NCI-H146 (cell line): Measurements from ENCODE around the gene SYNPO2.
"Not testable (repeated sequence)": the region's sequence is repeated elsewhere in the genome, so short reads cannot be mapped to it uniquely, and the experiment has no call there.

Source experiments
- DNase-seq: peaks from one replicate; lab custom pipeline; 2025; lab: John Stamatoyannopoulos, UW

SYNPO2 gene

DNA sequence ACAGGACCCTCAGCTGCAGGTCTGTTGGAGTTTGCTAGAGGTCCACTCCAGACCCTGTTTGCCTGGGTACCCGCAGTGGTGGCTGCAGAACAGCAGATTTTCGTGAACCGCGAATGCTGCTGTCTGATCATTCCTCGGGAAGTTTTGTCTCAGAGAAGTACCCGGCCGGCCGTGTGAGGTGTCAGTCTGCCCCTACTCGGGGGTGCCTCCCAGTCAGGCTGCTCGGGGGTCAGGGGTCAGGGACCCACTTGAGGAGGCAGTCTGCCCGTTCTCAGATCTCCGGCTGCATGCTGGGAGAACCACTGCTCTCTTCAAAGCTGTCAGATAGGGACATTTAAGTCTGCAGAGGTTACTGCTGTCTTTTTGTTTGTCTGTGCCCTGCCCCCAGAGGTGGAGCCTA is 178.5 kb downstream of the SYNPO2 start:
- DNase-seq: not testable (repeated sequence)

DNA sequence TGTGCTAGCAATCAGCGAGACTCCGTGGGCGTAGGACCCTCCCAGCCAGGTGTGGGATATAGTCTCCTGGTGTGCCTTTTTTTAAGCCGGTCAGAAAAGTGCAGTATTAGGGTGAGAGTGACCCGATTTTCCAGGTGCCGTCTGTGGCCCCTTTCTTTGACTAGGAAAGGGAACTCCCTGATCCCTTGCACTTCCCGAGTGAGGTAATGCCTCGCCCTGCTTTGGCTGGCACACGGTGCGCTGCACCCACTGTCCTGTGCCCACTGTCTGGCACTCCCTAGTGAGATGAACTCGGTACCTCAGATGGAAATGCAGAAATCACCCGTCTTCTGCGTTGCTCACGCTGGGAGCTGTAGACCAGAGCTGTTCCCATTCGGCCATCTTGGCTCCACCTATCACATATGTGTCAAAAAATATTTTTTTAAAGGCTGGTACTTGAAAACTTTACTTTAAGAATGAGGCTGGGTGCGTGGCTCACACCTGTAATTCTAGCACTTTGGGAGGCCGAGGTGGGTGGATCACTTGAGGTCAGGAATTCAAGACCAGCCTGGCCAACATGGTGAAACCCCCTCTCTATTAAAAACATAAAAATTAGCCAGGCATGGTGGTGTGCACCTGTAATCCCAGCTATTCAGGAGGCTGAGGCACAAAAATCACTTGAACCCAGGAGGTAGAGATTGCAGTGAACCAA is 179.2 kb downstream of the SYNPO2 start:
- peak; percentile 0 for DNase-seq

DNA sequence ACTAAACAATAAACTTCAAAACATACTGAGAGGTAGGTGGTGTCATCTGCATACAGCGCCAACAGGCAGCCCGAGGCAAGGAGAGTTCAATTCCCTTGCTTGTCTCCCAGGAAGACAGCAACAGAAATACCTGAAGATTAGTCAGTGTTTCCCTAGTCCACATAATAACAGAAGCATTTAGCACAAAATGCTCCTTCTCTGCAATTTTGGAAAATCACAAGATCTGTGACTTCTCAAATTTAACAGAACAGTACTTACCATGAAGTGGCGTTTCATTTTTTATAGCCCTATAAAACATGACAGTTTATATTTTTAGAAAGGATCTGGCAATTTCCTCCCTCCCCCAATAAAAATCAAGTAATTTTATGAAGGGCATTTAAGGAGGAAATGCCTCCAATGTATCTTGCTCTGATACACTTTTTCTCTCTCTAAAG is 179.9 kb downstream of the SYNPO2 start:
- no peak for DNase-seq

DNA sequence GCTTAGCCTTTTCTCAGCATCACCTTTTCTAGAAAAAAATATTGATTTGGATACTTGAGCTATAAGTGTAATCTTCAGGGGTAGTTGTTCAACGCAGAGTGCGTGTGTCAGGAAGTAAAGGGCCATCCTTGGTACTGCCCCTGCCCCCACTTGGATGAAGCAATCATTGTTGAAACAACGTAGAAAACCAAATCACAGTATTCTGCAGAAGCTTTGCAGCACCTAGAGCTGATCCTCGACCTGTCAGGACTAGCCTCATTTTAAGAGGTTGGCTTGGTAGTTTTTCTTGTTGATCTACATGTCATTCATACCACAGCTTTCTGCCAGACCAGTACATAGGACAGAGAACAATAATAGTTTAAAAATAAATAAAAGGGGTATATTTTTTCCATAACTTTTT is 181.6 kb downstream of the SYNPO2 start:
- DNase-seq: no peak

DNA sequence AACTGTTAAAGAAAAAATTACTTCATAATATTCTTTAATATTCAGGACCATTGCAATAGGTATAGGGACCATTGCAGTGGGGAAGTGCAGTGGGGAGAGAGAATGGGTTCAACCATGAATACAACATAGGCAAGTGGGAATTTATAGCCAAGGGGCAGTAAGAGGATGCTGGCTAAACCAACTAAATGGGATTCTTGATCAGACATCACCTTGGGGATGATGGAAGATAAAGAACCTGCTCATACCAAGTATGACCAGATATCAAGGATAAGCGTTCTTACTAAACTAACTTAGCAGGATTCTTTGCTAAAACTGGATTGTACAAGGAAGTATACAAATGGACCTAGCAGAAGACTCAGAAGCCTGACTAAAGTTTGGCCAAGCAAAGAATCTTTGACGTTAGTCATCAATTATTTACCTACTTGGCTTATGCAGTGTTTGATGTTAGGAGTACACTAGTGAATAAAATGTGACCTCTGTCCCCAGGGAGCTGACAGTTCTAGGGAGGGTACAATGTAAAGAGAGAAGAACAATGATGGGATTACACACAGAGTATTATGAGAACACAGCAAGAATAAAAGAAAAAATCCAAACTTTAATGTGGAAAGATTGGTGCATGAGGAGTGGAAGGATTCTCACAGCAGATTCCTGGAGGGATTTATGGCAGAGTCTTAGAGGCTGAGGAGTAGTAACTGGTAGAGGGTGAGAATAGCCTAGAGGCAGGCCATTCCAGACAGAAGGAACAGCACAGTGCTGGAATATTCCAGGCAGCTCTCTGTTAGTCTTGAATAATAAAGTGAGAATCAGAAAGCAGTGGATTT is 192.3 kb downstream of the SYNPO2 start:
- no peak for DNase-seq

DNA sequence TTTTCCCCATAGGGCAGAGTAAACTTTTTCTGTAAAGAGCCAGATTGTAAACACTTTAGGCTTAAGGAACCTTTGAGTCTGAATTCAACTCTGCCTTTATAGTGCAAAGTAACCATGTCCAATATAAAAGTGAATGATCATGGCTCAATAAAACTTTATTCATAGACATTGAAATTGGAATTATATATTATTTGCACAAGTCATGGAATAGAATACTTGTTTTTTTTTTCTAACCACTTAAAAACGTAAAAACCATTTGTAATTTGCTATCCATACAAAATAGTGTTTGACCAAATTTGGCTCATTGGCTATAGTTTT is 192.8 kb downstream of the SYNPO2 start:
- DNase-seq: no peak

DNA sequence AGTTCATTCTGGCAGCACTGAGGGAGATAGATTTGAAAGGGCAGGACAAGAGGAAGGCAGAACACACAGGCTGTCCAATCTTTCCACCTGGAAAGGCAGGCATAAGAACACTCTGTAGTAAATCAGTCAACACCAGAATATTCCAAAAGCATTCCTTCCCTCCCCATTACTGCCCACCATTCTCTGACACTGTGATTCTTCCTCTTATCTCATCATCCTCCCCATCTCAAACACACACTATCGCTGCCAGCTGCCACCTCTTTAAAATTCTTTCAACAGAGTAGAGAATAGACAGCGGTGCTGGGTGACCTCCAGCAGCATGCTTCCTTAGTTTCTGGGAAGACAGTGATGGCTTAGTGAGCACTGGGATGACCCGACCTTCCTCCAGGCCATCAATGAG is 193.3 kb downstream of the SYNPO2 start:
- DNase-seq: no peak

DNA sequence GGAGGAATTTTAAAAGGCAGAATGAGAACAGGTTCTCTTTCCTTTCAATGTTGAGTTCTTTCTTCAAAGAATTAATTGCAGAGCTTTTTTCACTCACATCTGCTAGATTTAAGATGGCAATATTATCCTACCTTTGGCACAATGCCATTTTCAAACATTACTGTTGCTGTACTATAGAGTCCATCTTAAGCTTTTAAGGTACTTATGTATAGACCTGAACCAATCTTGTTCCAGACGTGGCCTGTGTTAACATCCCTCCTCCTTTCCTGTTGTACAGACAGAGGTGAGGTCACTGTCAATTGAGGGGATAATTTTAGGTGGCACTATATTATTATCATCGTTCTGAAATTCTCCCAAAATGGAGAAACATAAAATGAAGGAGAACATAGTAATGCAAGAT is 194.0 kb downstream of the SYNPO2 start:
- DNase-seq: no peak

DNA sequence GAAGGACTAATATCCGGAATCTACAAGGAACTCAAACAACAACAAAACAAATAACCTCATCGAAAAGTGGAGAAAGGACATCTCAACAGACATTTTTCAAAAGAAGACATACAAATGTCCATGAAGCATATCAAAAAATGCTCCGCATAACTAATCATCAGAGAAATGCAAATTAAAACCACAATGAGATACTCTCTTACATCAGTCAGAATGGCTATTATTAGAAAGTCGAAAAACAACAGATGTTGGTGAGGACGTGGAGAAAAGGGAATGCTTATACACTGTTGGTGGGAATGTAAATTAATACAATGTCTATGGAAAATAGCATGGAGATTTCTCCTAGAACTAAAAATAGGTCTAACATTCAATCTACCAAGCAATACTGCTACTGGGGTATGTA is 195.9 kb downstream of the SYNPO2 start:
- no peak for DNase-seq

DNA sequence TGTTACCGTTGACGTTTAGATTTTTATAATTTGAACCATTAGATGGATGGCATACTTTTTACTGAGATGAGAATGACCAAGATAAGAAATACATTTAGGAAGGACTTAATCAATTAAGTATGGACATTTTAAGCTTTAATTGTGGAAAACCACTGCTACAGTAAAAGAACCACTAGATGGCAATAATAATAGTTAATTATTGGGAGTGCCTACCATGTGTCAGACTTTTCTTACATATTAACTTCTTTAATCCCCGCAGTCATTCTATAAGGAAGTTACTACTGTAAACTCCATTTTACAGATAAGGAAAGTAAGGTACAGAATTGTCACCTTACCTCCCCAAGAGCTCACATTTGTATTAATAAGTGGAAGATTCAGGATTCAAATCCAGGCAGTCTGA is 198.5 kb downstream of the SYNPO2 start:
- no peak for DNase-seq

DNA sequence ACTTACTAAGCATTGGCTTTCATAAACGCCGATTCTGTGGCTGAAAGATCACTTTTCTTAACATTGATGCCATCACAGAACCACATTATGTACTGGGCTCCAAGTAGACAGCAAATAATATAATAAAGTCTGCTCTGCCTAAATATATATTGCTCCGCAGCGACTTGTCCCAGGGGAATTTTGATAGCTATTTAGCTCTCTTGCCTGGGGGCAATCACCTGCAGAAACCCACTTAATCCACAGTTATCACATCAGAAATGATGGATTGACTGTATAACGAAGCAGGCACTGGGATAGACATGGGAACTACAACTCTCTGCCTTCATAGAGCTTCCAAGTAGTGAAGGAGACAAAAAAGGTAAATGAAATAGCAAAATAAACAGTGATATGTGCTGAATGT is 199.0 kb downstream of the SYNPO2 start:
- no peak for DNase-seq

DNA sequence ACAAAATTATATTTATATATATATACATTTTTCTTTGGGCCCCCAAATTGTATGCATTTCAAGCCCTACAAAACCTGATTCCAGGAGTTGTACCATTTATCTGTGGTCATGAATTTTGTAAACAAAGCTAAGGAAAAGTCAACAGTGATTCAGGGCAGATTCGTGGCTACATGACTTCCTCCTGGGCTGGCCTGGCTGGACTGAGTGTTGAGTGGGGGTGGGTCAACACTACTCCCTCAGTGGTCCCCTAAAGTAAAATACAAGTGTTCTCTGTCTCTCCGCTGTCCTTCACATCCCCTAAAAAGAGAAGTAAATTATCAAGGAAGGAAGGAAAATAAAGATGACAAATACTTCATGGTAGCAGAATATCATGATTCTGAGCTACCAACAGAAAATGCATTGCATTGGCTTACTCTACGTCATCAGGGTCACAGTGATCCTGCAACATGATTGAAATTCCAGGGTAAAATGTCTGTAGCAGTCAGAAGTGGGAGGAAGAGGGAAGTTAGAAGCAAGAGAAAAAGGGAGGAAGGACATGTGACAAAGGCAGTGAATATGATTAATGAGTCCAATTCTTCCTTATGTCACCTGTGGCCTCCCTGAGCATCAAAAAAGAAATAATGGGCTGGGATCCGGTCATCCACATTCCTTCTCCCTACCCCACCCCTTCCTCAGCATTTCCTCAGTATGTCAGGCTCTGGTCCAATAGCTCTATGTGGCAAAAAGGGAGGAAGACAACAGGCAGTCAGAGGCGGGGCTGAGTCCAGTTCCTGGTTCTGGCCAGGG is 204.6 kb downstream of the SYNPO2 start:
- no peak for DNase-seq

DNA sequence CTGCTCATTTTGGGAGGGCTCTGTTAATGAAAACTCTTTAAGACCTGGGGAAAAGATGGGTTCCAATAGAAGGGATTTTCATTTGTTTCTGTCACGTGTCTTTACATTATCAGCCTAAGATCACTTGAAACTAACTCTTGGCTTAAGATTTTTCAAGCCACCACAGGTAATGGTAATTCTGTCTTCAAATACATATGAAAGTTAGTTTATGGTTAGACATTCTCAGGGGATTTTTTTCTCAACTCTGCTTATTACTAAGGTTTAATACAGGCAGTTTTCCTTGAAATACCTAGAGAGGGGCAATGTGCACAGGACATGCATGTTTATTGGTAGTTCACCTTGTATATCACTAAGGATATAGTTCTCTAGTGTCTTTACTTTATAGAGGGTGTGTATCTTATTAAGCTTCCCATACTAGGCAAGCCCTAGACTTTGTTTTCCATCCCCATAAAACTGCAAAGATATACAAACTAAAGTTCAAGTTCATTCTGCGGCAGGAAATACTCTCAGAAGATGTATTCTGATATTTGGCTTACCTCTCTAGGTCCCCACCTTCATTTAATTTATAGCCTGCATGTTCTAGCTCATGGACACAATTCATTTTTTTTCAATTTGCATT is 208.7 kb downstream of the SYNPO2 start:
- no peak for DNase-seq

DNA sequence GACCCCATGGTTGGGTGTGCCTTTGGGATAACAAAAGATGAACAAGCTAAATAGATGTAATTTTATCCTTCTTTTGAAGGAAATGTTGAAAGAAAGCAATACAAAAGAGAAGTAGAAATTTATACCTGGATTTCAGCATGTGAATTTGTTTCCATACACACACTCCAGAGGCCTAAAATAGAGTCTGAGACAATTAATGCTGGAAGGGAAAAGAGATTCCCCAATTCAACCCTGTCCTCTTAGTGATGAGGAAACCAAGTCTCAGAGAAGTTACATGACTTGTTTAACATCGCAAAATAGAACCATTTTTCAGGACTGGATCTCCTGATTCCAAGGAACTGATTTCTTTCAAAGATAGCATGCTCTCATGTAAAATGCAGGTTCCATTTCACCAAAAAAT is 209.7 kb downstream of the SYNPO2 start:
- DNase-seq: no peak

DNA sequence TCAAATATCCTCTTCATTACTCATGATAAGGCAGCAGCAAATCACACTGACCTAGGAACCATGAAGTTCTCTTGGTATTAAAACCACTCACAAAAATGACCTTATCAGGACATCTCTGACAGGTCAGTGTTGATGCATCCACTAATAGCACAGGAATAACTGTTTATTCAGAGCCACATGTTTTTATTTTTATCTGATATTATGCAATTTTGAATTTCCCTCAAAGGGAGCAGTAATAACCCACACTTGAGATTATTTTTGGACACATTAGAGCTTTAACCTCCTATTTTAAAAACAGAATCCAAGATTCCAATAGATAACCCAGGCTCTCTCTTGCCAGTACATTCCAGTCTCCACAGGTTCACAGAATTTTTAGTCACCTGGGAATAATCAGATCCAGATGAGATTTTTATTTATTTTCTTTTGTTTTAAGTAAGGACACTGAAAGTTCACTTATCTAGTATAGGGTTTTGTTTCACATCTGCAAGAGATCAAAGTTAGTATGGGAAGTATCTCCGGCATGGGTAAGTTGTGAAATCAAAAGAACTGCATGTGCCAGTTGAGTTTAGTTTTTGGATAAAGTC is 210.7 kb downstream of the SYNPO2 start:
- DNase-seq: no peak

DNA sequence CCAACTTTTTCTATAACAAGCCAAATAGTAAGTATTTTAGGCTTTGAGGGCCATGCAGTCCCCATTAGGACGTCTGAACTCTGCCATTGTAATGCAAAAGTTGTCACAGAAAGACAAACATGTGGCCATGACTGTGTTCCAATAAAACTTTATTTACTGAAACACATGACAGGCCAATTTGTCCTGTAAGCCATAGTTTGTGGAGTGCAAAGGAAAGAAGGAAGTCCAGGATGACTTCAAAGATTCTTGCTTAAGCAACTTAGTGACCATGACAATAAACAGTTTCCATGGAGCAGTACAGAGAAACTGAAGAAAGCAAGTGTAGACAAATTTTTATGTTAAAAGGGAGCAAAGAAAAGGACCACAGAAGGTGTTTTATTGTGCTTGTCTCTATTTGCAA is 212.0 kb downstream of the SYNPO2 start:
- no peak for DNase-seq

DNA sequence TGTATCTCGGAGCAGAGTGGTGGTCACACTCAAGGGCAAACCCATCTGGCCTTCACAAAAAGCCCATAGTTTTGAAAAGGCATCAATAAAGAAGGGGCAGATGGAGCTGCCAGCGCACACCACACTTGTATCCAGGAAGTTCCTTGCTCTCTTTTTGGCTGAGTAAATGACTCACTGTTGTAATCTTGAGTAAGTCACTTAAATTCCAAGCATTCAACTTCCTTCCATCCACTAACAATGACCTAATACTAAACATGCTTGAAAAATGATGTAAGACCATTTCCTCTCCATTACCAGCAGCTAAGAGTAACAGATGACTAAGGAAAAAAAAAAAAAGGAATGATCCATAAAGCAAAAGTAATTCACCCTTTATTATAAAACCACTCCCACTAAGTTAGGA is 214.6 kb downstream of the SYNPO2 start:
- no peak for DNase-seq

DNA sequence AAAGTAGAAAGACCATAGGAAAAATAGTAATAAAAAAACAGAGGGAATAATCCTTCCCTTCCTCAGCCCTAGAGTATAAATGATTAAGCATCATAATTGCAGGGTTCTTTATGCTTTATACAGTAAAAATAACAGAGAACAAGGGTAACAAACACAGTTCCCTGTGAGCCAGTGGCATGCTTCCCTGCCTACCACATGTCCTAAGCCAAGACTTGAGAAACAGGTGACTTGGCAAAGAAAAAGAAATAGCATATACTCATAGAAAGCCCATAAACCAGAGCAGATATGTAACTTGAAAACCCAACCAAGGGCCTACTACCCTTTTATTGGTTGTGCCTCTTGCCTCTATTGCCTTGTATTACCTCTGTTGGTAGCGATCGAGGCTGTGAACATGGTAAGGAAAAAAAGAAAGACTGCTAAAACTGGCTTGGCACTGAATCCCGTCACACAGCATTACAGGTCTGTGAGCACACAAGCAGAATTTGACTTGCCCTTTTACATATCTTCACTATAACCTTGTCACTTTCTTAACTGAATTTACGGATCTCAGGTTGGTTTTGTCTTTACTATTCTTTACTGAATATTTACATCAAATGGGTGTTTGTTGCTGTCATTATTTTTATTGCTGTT is 216.1 kb downstream of the SYNPO2 start:
- no peak for DNase-seq

DNA sequence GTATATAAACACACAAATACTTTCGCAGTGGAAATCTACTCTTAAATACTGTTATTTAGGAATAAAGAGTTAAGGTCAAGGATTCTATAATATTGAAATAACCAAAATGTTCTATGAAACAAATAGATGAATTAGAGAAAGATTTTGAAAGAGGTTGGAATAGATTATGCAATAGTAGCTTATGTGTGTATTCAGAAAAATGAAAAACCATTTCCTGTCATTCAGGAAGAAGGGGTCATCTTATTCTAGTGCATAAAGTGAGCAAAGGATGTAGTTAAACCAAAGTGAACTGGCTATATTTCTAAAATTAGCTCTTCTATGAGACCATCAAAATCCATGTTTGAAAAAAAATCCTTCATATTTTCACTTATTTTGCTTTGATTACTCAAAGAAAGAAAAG is 217.0 kb downstream of the SYNPO2 start:
- no peak for DNase-seq

DNA sequence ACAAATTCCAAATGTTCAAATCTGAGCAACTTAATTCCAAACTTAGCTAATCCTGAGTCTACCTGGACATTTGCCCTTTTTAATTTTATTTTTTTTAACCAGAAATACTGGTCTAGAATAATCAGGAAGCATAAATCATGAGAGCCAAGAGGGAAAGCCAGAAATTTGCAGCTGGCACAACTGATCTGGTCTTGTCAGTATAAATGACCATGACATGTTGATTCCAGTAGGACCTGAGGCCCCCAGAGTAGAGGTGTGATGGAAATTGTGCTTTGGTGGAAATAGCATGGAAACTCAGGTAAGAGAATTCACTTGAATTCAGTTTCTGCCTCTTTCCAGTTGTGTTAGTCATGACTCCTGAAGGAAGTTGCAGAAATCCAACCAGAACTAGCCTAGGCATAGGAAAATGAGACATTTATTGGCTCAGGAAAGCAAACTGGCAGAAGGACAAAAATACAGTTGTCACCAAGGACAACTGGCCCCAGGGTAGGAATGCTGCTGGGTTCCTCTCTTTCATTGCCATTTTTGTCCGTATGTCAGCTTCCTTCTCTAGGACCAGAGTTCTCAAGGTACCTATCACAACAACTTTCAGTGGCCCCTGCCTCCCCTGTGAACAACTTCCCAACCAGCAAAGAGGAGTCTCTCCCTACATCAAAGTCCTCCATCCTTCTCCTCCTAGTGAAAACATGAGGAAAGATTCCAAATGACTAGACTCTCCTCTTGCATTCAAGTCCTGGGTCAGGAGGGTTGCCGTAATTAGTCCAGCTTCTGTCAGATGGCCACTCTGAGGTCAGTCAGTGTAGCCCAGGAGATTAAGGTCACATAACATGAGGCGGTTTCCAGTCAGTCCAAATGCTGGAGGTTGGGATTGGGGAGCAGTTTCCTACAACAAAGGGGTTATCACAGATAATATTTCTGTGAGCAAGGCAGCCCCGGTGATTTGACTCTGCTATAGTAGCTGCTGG is 217.7 kb downstream of the SYNPO2 start:
- no peak for DNase-seq

DNA sequence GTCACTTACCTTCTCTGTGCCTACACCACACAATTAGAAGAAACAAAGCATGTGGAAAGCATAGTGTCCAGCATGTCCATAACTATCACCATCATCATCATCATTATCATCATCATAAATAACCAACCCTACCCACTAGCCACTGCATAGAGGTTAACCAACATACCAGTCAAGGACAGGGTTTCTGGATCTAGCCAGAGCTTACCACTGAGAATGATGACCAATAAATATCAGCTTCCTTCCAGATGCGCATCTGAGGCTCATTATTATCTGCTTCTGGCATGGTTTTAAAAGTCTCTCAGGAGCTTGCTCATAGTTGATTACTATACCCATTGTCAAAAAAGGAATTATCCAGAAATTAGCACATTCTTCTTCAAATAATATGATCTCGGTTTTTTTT is 221.5 kb downstream of the SYNPO2 start:
- DNase-seq: no peak
